ENCODE results near the gene LMBRD1.
"Not testable (repeated sequence)": the region's sequence is repeated elsewhere in the genome, so short reads cannot be mapped to it uniquely, and the experiment has no call there.

LMBRD1 gene

GRCh38 chr6:69818223-69818930 lies 21.6 kb upstream of the LMBRD1 start:
- H3K36me3 ChIP-seq (ENCODE audit: control insufficient read depth, insufficient read depth, low read length): no peaks in the 10 kb centered on the region
- H3K27me3 ChIP-seq (ENCODE audit: control insufficient read depth, insufficient read depth, low read length): no peaks in the 10 kb centered on the region
- no peak overlapping the region for H3K4me3 ChIP-seq (ENCODE audit: low read length)
- no peak overlapping the region for H3K9ac ChIP-seq (ENCODE audit: low read length)
- H3K27ac ChIP-seq (ENCODE audit: low read depth, low read length): no peak overlapping the region
- no peaks in the 10 kb centered on the region for H3K4me1 ChIP-seq (ENCODE audit: control insufficient read depth, insufficient read depth, low read length)

- no peak overlapping the region for H3K9ac ChIP-seq (ENCODE audit: low read length)
- no peaks in the 10 kb centered on the region for H3K4me1 ChIP-seq (ENCODE audit: control insufficient read depth, insufficient read depth, low read length)
- H3K27me3 ChIP-seq (ENCODE audit: control insufficient read depth, insufficient read depth, low read length): no peaks in the 10 kb centered on the region
- H3K27ac ChIP-seq (ENCODE audit: low read depth, low read length): no peak overlapping the region
- H3K36me3 ChIP-seq (ENCODE audit: control insufficient read depth, insufficient read depth, low read length): no peaks in the 10 kb centered on the region
- H3K4me3 ChIP-seq (ENCODE audit: low read length): no peak overlapping the region
Measured at GRCh38 chr6:69817358-69817757, 20.5 kb upstream of the LMBRD1 start.

GRCh38 chr6:69816569-69816968 lies 19.8 kb upstream of the LMBRD1 start:
- Histone ChIP-seq H3K4me3 (ENCODE audit: low read length) (no peak overlapping the region), H3K9ac (ENCODE audit: low read length) (no peak overlapping the region), H3K27me3 (ENCODE audit: control insufficient read depth, insufficient read depth, low read length) (no peaks in the 10 kb centered on the region), H3K36me3 (ENCODE audit: control insufficient read depth, insufficient read depth, low read length) (no peaks in the 10 kb centered on the region), H3K27ac (ENCODE audit: low read depth, low read length) (no peak overlapping the region), H3K4me1 (ENCODE audit: control insufficient read depth, insufficient read depth, low read length) (no peaks in the 10 kb centered on the region)

GRCh38 chr6:69816026-69816425 lies 19.2 kb upstream of the LMBRD1 start:
- Histone ChIP-seq H3K27ac (ENCODE audit: low read depth, low read length) (no peak overlapping the region), H3K4me3 (ENCODE audit: low read length) (no peak overlapping the region), H3K9ac (ENCODE audit: low read length) (no peak overlapping the region), H3K36me3 (ENCODE audit: control insufficient read depth, insufficient read depth, low read length) (no peaks in the 10 kb centered on the region), H3K27me3 (ENCODE audit: control insufficient read depth, insufficient read depth, low read length) (no peaks in the 10 kb centered on the region), H3K4me1 (ENCODE audit: control insufficient read depth, insufficient read depth, low read length) (no peaks in the 10 kb centered on the region)

- H3K27ac ChIP-seq (ENCODE audit: low read depth, low read length): no peak overlapping the region
Measured at GRCh38 chr6:69813508-69813907, 16.7 kb upstream of the LMBRD1 start.

GRCh38 chr6:69812746-69813427 lies 16.1 kb upstream of the LMBRD1 start:
- Histone ChIP-seq H3K4me1 (ENCODE audit: control insufficient read depth, insufficient read depth, low read length) (no peaks in the 10 kb centered on the region), H3K27me3 (ENCODE audit: control insufficient read depth, insufficient read depth, low read length) (no peaks in the 10 kb centered on the region), H3K9ac (ENCODE audit: low read length) (no peak overlapping the region), H3K27ac (ENCODE audit: low read depth, low read length) (no peak overlapping the region), H3K36me3 (ENCODE audit: control insufficient read depth, insufficient read depth, low read length) (no peaks in the 10 kb centered on the region), H3K4me3 (ENCODE audit: low read length) (no peak overlapping the region)

More at GRCh38 chr6:69813508-69813907, 16.7 kb upstream of the LMBRD1 start:
- H3K36me3 ChIP-seq (ENCODE audit: control insufficient read depth, insufficient read depth, low read length): no peaks in the 10 kb centered on the region
- H3K4me1 ChIP-seq (ENCODE audit: control insufficient read depth, insufficient read depth, low read length): no peaks in the 10 kb centered on the region
- H3K4me3 ChIP-seq (ENCODE audit: low read length): no peak overlapping the region
- H3K9ac ChIP-seq (ENCODE audit: low read length): no peak overlapping the region
- no peaks in the 10 kb centered on the region for H3K27me3 ChIP-seq (ENCODE audit: control insufficient read depth, insufficient read depth, low read length)

GRCh38 chr6:69802995-69803394 lies 6.2 kb upstream of the LMBRD1 start:
- H3K27ac ChIP-seq (ENCODE audit: low read depth, low read length): no peak overlapping the region
- H3K4me3 ChIP-seq (ENCODE audit: low read length): no peak overlapping the region
- H3K36me3 ChIP-seq (ENCODE audit: control insufficient read depth, insufficient read depth, low read length): no peaks in the 10 kb centered on the region
- H3K27me3 ChIP-seq (ENCODE audit: control insufficient read depth, insufficient read depth, low read length): no peaks in the 10 kb centered on the region
- no peak overlapping the region for H3K9ac ChIP-seq (ENCODE audit: low read length)
- no peaks in the 10 kb centered on the region for H3K4me1 ChIP-seq (ENCODE audit: control insufficient read depth, insufficient read depth, low read length)

- H3K9ac ChIP-seq (ENCODE audit: low read length): no peak overlapping the region
- no peaks in the 10 kb centered on the region for H3K4me1 ChIP-seq (ENCODE audit: control insufficient read depth, insufficient read depth, low read length)
- no peak overlapping the region for H3K4me3 ChIP-seq (ENCODE audit: low read length)
- no peak overlapping the region for H3K27ac ChIP-seq (ENCODE audit: low read depth, low read length)
- no peaks in the 10 kb centered on the region for H3K27me3 ChIP-seq (ENCODE audit: control insufficient read depth, insufficient read depth, low read length)
- no peaks in the 10 kb centered on the region for H3K36me3 ChIP-seq (ENCODE audit: control insufficient read depth, insufficient read depth, low read length)
Measured at GRCh38 chr6:69801711-69802110, 4.9 kb upstream of the LMBRD1 start.

- H3K36me3 ChIP-seq (ENCODE audit: control insufficient read depth, insufficient read depth, low read length): no peaks in the 10 kb centered on the region
- H3K9ac ChIP-seq (ENCODE audit: low read length): no peak overlapping the region
- H3K27me3 ChIP-seq (ENCODE audit: control insufficient read depth, insufficient read depth, low read length): no peaks in the 10 kb centered on the region
- no peak overlapping the region for H3K27ac ChIP-seq (ENCODE audit: low read depth, low read length)
- no peak overlapping the region for H3K4me3 ChIP-seq (ENCODE audit: low read length)
- no peaks in the 10 kb centered on the region for H3K4me1 ChIP-seq (ENCODE audit: control insufficient read depth, insufficient read depth, low read length)
Measured at GRCh38 chr6:69801225-69801624, 4.4 kb upstream of the LMBRD1 start.

GRCh38 chr6:69798796-69799195 lies 2.0 kb upstream of the LMBRD1 start:
- not testable (repeated sequence) for H3K9ac ChIP-seq (ENCODE audit: low read length); H3K36me3 ChIP-seq (ENCODE audit: control insufficient read depth, insufficient read depth, low read length); H3K4me1 ChIP-seq (ENCODE audit: control insufficient read depth, insufficient read depth, low read length); H3K4me3 ChIP-seq (ENCODE audit: low read length); H3K27ac ChIP-seq (ENCODE audit: low read depth, low read length); H3K27me3 ChIP-seq (ENCODE audit: control insufficient read depth, insufficient read depth, low read length)

GRCh38 chr6:69796073-69796641 lies 653 bp downstream of the LMBRD1 start:
- H3K27ac ChIP-seq (ENCODE audit: low read depth, low read length): peak overlapping the region; percentile 92
- H3K4me3 ChIP-seq (ENCODE audit: low read length): peak overlapping the region; percentile 73
- H3K4me1 ChIP-seq (ENCODE audit: control insufficient read depth, insufficient read depth, low read length): no peaks in the 10 kb centered on the region
- H3K27me3 ChIP-seq (ENCODE audit: control insufficient read depth, insufficient read depth, low read length): no peaks in the 10 kb centered on the region
- H3K9ac ChIP-seq (ENCODE audit: low read length): peak overlapping the region; percentile 92
- no peaks in the 10 kb centered on the region for H3K36me3 ChIP-seq (ENCODE audit: control insufficient read depth, insufficient read depth, low read length)

GRCh38 chr6:69795469-69796072 lies 1.2 kb downstream of the LMBRD1 start:
- Histone ChIP-seq H3K27me3 (ENCODE audit: control insufficient read depth, insufficient read depth, low read length) (no peaks in the 10 kb centered on the region), H3K4me1 (ENCODE audit: control insufficient read depth, insufficient read depth, low read length) (no peaks in the 10 kb centered on the region), H3K9ac (ENCODE audit: low read length) (no peak overlapping the region), H3K36me3 (ENCODE audit: control insufficient read depth, insufficient read depth, low read length) (no peaks in the 10 kb centered on the region), H3K27ac (ENCODE audit: low read depth, low read length) (peak overlapping the region; percentile 92), H3K4me3 (ENCODE audit: low read length) (peak overlapping the region; percentile 73)
